ENCODE results near the gene SELENOO. TPM values are rescaled to one million over a fixed set of nuclear protein-coding genes. Genes with fewer than 3 reads are reported as not detected.

SELENOO gene
- total RNA-seq, 1 donor from 2014 or later = 30.8 TPM

DNA sequence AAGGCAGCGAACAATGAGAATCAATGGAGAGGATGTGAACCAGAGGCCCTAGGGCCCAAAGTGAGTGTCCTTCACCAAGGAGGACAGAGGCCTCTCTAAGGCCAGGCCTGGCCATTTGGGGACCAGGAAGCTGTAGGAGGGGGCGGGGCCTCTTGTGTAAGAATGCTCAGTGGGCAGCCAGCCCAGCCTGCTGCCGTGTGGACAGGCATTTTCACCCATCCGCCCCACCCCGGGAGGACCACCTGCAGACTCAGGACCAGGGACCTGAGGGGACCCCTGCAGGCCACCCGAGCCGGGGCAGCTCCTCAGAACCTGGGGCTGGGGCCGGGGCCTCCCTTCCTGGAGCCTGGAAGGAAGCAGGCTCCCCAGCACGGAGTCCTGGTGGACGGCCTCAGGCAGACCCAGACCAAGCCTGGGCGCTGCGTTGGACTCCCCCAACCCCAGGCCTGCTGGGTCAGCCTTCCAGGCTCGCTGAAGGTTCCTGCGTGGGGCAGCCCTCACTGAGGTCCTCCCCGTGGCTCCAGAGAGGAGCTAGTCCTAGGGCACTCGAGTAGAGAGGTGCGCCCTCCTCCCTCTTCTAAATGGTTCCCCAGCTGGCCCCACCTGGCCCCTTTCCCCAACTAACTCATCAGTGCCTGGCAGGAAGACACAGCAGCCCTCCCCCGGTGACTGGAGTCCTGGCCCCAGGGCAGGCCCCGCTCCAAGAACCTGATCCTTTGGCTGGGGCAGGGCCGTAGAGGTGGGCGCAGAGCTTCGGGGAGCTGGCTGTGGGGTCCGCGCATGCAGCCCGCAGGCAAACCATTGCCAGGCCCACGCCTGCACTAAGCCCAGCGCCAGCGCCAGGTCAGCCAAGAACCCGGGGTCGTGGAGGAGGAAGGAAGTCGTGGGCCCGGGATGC lies 16.6 kb upstream of the SELENOO start:
- peak; percentile 19 for DNase-seq (ENCODE audit: low read depth)

DNA sequence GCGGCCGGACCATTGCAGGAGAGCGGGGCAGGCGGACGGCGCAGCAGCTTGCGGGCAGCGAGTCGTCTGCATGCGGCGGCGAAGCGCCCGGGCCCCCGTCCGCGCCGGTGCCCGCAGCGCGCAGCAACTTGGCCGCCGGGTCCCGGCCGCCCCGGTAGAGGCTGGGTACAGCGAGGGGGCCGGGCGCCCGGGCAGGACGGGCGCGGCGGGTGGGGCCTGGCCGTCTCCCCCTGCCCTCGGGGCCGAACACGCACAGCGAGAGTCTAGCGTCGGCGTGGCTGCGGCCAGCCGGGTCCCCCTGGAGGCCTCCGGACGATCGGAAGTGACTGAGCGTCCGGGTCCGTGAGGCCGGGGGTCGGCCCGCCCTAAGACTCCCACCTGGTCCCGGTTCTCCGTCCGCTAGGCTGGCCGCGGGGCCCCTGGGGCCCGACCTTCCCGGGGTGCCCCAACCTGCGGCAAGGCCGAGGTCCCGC lies 15.9 kb upstream of the SELENOO start:
- no peak for DNase-seq (ENCODE audit: low read depth)

DNA sequence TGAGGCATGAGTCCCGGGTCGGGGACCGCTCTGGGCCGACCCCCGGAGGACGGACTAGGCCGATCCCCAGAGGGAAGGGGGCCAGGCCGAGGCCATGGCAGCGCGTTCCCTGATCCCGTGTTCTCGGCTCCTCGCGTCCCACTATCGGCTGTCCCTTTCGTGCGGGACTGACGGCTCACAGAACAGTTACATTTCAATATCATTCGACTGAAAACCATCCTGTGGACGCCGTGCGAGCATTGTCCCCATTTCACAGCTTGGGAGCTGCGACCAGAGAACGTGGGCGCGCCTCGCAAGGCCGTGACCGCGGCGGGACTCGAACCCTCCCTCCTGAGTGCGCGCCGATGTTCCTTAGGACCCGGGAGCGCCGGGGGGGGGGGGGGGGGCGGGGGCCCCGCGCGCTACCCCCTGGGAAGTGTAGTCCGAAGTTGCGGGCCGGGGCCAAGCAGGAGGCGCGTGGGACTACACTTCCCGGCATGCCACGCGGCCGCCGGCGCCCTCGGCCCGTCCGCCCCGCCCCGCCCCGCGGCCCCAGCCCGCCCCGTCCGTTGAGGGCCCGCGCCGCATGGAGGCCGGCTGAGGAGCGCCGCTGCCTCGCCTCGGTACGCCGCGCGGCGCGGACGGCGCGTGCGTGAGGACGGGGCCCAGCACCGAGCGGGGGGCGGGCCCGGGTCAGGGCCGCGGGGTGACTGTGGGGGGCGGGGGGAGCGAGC lies 15.3 kb upstream of the SELENOO start, which contains the start of gene TRABD:
TRABD (plus strand) TSS at position 539 of the 713 bp plus-strand sequence. CDS start 7,148 bp downstream, outside the sequence.
- peak; percentile 88 for DNase-seq (ENCODE audit: low read depth)

DNA sequence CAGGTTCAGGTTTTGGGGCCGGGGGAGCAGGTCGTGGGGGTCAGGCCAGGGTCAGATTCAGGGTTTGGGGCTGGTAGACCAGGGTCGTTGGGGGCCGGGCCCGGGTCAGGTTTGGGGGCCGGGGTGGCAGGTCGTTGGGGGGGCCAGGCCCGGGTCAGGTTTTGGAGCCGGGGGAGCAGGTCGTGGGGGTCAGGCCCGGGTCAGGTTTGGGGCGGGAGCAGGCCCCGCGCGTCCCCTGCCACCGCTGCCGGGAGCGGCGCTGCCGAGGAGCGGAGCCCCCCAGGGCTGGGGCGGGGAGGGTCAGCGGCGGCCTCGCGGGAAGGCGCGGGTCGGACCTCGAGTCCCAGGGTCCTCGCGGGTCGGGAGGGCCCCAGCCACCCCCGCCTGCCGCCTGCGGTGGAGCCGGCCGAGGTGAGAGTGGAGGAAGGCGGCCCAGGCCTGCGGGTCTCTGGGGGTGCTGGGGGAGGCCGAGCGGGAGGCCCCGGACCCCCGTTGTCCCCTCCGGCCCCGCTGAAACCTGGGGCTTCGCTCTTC lies 14.6 kb upstream of the SELENOO start:
- no peak for DNase-seq (ENCODE audit: low read depth)

GRCh38 chr22:50186761-50187523 lies 13.9 kb upstream of the SELENOO start:
- no peak for DNase-seq (ENCODE audit: low read depth)

GRCh38 chr22:50188356-50188755 lies 12.5 kb upstream of the SELENOO start:
- no peak for DNase-seq (ENCODE audit: low read depth)

GRCh38 chr22:50189184-50189848 lies 11.5 kb upstream of the SELENOO start:
- DNase-seq (ENCODE audit: low read depth) = no peak

GRCh38 chr22:50189849-50190181 lies 11.0 kb upstream of the SELENOO start:
- peak; percentile 74 for DNase-seq (ENCODE audit: low read depth)

DNA sequence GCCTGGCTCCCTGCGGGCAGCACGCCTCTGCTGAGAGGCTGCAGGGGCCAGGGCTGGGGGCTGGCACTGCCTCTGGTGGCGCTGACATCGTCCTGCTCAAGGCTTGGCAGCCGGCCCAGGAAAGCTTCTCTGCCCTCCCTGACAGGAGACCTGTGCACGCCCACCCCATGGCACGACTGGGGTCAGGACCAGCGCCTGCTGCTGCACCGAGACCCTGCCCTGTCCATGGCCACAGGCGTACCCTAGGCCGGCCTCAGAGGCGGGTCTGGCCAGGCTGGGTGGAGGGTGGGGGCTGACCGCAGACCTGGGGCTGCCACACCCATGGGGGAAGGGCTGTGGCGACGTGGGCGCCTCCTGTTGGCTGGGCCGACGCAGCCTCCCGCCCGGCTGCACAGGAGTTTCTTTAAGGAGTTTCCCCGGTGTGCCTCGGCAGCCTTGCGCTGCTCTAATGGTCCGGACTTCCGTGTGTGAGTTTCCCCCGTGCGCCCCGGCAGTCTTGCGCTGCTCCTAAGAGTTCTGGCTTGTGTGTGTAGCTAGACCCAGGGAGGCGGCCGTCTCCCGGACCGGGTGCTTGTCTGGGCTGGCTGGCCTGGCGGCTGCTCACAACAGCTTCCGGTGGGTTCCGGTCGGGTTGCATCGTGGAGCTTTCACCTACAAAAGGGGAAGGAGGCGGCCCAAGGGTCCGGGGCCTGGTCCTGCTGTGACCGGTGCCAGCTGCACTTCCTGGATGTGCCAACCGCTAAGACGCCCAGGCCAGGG lies 10.4 kb upstream of the SELENOO start:
- peak; percentile 48 for DNase-seq (ENCODE audit: low read depth)

DNA sequence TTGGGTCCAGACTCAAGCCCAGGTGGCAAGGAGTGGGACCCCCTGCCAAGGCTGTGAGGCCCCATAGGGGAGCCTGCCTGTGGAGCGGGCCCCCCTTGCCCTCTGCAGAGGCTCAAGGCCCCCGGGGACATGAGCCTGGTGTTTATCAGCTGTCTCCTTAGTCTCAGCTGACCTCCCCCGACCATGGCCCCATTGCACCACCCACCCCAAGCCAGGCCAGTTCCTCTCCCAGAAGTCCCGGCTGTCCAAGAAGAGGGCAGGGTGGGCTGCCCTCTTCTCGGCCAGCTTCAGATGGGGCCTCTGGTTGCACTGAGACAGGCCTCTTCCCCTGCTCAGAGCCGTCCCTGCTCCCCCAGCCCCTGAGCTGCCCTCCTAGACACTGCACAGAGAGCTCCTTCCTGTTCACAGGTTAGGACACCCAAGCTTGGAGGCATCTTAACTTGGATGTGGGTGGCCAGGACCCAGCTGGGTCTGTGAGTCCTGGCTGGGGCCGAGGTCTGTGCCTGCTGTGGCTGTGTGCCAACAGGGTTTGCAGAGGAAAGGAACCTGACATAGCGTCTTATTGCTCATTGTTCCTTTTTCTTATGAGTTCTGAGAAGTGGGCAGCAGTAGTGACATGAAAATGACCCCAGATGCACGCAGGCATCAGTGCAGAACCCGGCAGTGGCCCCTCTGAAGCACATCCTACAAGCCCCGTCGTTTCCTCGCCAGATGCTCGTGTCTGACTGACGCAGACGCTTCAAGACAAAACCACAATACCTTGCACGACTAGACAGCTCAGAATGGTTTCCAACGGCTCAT lies 9.7 kb upstream of the SELENOO start:
- DNase-seq (ENCODE audit: low read depth) = no peak

GRCh38 chr22:50192436-50193204 lies 8.2 kb upstream of the SELENOO start:
- DNase-seq (ENCODE audit: low read depth) = no peak

DNA sequence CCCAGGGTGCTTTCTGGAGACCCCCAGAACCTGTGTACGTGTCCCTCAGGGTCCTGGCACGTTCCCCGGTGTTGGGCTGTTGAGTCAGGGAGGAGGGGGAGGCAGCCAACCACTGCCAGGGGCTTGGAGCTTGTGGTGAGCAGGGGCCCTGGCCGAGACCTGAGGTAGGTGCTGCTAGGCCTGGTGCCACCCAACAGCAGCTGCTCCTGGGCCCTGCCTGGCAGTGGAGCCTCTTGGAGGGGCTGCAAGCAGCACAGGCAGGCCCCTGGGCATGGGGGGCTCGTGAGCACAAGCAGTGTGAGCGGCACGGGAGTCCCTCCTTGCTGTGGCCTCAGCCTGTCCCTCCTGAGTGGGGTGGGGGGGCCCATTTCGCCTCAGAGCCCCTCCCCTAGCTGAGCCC lies 7.2 kb upstream of the SELENOO start:
- DNase-seq (ENCODE audit: low read depth) = no peak

GRCh38 chr22:50194037-50194805 lies 6.6 kb upstream of the SELENOO start:
- DNase-seq (ENCODE audit: low read depth) = no peak

DNA sequence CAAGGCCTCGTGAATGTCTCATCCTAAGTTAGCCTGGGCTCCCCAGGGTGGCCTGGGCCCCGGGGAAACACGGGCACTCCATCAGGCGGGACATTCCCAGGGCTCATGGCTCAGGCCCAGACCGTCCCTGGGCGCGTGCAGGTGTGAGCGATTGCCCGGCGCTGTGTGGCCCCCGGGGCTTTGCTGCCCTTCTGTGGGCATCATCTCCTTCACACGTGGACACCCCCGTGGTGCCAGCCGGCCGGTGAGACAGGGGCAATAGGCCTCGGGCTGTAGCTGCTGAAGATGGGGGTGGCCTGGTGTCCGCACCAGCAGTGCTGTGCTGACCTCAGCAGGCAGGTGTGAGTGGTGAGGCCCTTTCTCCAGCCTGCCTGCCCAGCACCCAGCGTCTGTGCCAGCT lies 4.6 kb upstream of the SELENOO start:
- DNase-seq (ENCODE audit: low read depth) = no peak

DNA sequence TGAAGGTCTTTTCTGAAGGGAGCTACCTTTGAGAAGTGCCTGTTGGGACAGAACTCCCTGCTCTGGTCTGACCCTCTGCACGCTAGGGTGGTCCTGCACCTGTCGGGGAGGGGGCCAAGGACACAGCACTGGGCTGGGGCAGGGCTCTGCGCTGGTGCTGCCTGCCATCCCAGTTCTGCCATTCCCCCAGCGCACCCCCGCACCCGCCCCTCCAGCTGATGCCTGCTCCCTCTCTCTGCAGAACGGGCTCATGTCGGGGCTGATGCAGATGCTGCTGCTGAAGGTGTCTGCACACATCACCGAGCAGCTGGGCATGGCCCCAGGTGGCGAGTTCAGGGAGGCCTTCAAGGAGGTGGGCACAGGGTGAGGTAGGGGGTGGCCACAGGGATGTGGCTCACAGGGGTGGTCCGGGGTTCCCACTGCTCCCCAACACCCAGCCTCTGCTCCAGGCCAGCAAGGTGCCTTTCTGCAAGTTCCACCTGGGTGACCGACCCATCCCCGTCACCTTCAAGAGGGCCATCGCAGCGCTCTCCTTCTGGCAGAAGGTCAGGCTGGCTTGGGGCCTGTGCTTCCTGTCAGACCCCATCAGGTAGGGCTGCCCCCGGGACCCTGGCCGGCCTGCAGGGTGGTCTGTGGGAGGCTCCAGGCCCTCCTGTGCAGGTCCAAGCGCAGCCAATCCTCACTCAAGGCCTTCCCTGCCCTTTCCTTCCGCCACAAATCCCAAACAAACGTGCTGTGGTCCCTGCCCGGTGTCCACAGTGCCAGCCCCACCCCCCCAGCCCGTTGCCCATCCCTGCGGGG lies 3.6 kb upstream of the SELENOO start:
- DNase-seq (ENCODE audit: low read depth) = no peak

DNA sequence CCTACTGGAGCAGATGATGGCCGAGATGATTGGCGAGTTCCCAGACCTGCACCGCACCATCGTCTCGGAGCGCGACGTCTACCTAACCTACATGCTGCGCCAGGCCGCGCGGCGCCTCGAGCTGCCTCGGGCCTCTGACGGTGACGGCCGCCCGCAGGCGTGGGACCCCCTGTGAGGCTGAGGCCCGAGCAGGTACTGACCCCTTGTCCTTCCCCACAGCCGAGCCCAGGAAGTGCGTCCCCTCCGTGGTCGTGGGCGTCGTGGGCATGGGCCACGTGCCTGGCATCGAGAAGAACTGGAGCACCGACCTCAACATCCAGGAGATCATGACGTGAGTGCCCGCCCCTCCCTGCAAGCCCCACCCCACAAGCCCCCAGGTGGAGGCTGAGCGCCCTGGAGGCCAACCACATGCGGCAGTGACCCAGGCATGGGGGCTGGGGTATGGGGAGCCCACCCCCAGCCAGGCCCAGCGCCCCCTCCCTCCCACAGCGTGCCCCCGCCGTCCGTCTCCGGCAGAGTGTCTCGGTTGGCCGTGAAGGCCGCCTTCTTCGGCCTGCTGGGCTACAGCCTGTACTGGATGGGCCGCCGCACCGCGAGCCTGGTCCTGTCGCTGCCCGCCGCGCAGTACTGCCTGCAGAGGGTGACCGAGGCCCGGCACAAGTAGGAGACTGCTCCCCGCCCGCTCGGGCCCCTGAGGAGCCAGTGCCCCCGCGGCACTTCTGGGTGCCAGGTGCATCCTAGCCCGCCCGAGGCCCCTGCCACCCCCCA lies 2.8 kb upstream of the SELENOO start:
- no peak for DNase-seq (ENCODE audit: low read depth)
